ENCODE data around the gene C16orf96.

C16orf96 gene

DNA sequence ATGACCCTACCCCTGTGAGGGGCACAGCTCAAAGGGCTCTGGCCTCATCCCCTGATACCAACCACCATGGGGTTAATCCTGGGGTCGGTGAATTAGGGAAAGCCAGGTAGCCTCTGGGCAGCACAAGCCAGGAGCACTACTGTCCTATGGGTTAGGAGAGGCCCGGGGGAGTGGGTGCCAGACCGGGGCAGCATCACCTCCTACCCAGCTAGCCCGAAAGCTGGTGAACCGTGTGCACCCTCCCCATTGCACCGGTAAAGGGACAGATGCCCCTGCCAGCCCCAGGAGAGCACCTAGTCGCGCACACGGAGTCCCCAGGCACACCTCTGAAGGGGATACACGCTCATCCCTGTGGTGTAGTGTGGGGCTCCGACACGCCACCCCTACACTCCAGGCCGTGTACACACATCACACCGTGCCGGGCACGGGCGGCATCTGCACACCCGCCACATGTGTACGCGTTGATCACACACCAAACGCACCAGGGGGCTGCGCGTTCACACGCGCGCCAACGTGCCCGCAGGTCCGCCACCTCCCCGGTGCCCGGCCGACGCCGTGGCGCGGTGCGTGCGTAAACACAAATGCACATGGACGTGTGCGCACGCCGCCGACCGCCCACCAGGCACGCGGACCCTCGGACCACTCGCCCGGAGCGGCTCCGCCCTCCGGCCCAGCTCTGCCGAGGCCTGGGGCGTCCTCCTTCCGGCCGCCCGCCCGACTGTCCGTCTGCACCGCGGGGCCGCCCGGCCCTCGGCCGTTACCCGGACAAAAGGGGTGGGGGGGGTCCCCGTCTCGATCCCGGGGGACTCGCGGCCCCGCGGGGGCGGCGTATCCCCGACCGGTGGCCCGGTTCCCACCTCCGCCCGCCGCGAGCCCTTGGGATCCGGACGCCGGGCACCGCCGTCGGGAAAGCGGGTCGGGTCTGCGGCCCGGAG, 57.8 kb downstream of the C16orf96 start (continued):
- TF ChIP-seq, protein P1, sequence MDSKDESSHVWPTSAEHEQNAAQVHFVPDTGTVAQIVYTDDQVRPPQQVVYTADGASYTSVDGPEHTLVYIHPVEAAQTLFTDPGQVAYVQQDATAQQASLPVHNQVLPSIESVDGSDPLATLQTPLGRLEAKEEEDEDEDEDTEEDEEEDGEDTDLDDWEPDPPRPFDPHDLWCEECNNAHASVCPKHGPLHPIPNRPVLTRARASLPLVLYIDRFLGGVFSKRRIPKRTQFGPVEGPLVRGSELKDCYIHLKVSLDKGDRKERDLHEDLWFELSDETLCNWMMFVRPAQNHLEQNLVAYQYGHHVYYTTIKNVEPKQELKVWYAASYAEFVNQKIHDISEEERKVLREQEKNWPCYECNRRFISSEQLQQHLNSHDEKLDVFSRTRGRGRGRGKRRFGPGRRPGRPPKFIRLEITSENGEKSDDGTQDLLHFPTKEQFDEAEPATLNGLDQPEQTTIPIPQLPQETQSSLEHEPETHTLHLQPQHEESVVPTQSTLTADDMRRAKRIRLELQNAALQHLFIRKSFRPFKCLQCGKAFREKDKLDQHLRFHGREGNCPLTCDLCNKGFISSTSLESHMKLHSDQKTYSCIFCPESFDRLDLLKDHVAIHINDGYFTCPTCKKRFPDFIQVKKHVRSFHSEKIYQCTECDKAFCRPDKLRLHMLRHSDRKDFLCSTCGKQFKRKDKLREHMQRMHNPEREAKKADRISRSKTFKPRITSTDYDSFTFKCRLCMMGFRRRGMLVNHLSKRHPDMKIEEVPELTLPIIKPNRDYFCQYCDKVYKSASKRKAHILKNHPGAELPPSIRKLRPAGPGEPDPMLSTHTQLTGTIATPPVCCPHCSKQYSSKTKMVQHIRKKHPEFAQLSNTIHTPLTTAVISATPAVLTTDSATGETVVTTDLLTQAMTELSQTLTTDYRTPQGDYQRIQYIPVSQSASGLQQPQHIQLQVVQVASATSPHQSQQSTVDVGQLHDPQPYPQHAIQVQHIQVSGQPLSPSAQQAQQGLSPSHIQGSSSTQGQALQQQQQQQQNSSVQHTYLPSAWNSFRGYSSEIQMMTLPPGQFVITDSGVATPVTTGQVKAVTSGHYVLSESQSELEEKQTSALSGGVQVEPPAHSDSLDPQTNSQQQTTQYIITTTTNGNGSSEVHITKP (tag by site-specific recombination; IDR thresholded peaks at IDR 0.05) = no peak
- TF ChIP-seq EGR2 (tag by site-specific recombination; IDR thresholded peaks at IDR 0.05; ENCODE audit: low read depth) (0 out of 2 replicates have a peak, but pooled peaks have one; percentile 22), KLF9 (tag by site-specific recombination; IDR thresholded peaks at IDR 0.05; ENCODE audit: low read depth) (0 out of 2 replicates have a peak, but pooled peaks have one; percentile 27), ZNF544 (tag by site-specific recombination; IDR thresholded peaks at IDR 0.05) (no peak), ZXDB (tag by site-specific recombination; IDR thresholded peaks at IDR 0.05) (peak; percentile 55; the same call in 1 of the 2 replicates), ZNF133 (tag by site-specific recombination; IDR thresholded peaks at IDR 0.05) (no peak), ZNF561 (tag by site-specific recombination; IDR thresholded peaks at IDR 0.05; ENCODE audit: borderline replicate concordance) (peak; percentile 46; the same call in 1 of the 2 replicates), ZIC2 (tag by site-specific recombination; IDR thresholded peaks at IDR 0.05) (peak; percentile 58)
- TF ChIP-seq, protein P2, sequence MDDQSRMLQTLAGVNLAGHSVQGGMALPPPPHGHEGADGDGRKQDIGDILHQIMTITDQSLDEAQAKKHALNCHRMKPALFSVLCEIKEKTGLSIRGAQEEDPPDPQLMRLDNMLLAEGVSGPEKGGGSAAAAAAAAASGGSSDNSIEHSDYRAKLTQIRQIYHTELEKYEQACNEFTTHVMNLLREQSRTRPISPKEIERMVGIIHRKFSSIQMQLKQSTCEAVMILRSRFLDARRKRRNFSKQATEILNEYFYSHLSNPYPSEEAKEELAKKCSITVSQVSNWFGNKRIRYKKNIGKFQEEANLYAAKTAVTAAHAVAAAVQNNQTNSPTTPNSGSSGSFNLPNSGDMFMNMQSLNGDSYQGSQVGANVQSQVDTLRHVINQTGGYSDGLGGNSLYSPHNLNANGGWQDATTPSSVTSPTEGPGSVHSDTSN (CRISPR knock-in tag; IDR thresholded peaks at IDR 0.05) = peak; percentile 40; the same call in 1 of the 2 replicates
- TF ChIP-seq, protein P3, sequence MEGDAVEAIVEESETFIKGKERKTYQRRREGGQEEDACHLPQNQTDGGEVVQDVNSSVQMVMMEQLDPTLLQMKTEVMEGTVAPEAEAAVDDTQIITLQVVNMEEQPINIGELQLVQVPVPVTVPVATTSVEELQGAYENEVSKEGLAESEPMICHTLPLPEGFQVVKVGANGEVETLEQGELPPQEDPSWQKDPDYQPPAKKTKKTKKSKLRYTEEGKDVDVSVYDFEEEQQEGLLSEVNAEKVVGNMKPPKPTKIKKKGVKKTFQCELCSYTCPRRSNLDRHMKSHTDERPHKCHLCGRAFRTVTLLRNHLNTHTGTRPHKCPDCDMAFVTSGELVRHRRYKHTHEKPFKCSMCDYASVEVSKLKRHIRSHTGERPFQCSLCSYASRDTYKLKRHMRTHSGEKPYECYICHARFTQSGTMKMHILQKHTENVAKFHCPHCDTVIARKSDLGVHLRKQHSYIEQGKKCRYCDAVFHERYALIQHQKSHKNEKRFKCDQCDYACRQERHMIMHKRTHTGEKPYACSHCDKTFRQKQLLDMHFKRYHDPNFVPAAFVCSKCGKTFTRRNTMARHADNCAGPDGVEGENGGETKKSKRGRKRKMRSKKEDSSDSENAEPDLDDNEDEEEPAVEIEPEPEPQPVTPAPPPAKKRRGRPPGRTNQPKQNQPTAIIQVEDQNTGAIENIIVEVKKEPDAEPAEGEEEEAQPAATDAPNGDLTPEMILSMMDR (tag by site-specific recombination; IDR thresholded peaks at IDR 0.05) = peak; percentile 52
- TF ChIP-seq, protein P4, sequence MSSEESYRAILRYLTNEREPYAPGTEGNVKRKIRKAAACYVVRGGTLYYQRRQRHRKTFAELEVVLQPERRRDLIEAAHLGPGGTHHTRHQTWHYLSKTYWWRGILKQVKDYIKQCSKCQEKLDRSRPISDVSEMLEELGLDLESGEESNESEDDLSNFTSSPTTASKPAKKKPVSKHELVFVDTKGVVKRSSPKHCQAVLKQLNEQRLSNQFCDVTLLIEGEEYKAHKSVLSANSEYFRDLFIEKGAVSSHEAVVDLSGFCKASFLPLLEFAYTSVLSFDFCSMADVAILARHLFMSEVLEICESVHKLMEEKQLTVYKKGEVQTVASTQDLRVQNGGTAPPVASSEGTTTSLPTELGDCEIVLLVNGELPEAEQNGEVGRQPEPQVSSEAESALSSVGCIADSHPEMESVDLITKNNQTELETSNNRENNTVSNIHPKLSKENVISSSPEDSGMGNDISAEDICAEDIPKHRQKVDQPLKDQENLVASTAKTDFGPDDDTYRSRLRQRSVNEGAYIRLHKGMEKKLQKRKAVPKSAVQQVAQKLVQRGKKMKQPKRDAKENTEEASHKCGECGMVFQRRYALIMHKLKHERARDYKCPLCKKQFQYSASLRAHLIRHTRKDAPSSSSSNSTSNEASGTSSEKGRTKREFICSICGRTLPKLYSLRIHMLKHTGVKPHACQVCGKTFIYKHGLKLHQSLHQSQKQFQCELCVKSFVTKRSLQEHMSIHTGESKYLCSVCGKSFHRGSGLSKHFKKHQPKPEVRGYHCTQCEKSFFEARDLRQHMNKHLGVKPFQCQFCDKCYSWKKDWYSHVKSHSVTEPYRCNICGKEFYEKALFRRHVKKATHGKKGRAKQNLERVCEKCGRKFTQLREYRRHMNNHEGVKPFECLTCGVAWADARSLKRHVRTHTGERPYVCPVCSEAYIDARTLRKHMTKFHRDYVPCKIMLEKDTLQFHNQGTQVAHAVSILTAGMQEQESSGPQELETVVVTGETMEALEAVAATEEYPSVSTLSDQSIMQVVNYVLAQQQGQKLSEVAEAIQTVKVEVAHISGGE (tag by site-specific recombination; conservative IDR thresholded peaks at IDR 0.05; ENCODE audit: low read depth) = 0 out of 2 replicates have a peak, but pooled peaks have one; percentile 20

DNA sequence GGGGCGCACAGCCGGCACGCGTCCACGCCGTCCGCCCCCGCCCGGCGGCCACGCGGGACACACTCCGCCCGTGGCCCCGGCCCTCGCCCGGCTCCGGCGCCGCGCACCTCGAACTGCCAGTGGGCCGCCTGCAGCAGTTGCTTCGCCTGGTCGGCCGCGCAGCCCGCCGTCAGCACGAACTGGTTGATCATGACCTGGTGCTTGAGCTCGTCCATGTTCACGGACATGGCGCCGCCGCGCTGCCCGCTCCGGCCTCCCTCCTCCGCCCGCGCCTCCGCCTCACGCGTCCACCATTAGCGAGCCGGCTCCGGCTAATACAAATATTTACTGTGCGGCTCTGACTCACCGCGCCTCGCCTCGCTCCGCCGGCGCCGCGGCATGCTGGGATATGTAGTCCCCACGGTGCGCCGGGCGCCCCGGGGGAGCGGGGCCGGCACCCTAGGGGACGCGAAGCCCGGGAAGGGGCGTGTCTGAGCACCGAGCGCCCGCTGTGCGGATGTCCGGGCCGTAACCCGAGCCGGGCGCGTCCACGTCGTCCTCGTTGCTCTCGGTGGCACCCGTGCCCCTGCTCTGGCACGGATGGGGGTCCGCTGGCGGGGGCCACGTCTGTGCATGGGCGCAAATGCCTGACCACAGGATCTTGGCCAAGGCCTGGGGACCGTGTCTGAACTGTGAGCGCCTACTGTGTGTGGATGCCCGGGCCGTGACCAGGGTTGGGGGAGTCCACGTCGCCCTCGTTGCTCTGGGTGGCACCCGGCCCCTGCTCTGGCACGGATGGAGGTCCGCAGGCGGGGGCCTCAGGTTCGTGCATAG, 58.6 kb downstream of the C16orf96 start, which contains the start of gene UBALD1:
Gene UBALD1 (minus strand): TSS at position 318 of the 813 bp plus-strand sequence. CDS start 91 bp downstream, at position 227.
- H3K4me1 ChIP-seq (ENCODE audit: control insufficient read depth, insufficient read depth, low read length) = no peaks in the 10 kb centered on the region; the same call in 1 of the 2 replicates
- no peaks in the 10 kb centered on the region for H3K9me3 ChIP-seq (ENCODE audit: control insufficient read depth, insufficient read depth, low read depth, low read length)
- POLR2A ChIA-PET = interaction anchor here (1.0 to 3.6 kb wide), 4 partner anchors 11 to 344 kb away, joined by 3 to 31 read pairs (median 4); partner anchors contain the start of genes HMOX2, MGRN1 and SEC14L5
- H3K4me3 ChIP-seq (ENCODE audit: low read depth, low read length) = peak within 1 kb of the TSS; percentile 90
- CTCF ChIA-PET = interaction anchor here (1.2 kb wide), 1 partner anchor 9 kb away, joined by 8 read pairs; the partner anchor contains the start of gene MGRN1
- H3K36me3 ChIP-seq (ENCODE audit: control insufficient read depth in 2 of 2, insufficient read depth in 1 of 2, low read length in 2 of 2) = peaks cover 0 to under 1% of the 10 kb centered on the region in 2 experiments; a peak in 1 of 3 replicates
- H3K27ac ChIP-seq (ENCODE audit: extremely low read depth, low read depth, low read length) = peak within 1 kb of the TSS; percentile 95
- TF ChIP-seq KLF9 (tag by site-specific recombination; IDR thresholded peaks at IDR 0.05; ENCODE audit: low read depth) (peak; percentile 91), ZNF155 (tag by site-specific recombination; IDR thresholded peaks at IDR 0.05) (no peak), ZNF24 (tag by site-specific recombination; IDR thresholded peaks at IDR 0.05) (peak; percentile 49; the same call in 1 of the 2 replicates), ZNF561 (tag by site-specific recombination; IDR thresholded peaks at IDR 0.05; ENCODE audit: borderline replicate concordance) (peak; percentile 72; the same call in 1 of the 2 replicates), ZSCAN23 (tag by site-specific recombination; IDR thresholded peaks at IDR 0.05) (no peak), ZNF658 (tag by site-specific recombination; IDR thresholded peaks at IDR 0.05) (no peak), ZBTB21 (tag by site-specific recombination; IDR thresholded peaks at IDR 0.05) (0 out of 2 replicates have a peak, but pooled peaks have one; percentile 19), FEZF1 (tag by site-specific recombination; IDR thresholded peaks at IDR 0.05) (no peak)
- TF ChIP-seq, protein P5, sequence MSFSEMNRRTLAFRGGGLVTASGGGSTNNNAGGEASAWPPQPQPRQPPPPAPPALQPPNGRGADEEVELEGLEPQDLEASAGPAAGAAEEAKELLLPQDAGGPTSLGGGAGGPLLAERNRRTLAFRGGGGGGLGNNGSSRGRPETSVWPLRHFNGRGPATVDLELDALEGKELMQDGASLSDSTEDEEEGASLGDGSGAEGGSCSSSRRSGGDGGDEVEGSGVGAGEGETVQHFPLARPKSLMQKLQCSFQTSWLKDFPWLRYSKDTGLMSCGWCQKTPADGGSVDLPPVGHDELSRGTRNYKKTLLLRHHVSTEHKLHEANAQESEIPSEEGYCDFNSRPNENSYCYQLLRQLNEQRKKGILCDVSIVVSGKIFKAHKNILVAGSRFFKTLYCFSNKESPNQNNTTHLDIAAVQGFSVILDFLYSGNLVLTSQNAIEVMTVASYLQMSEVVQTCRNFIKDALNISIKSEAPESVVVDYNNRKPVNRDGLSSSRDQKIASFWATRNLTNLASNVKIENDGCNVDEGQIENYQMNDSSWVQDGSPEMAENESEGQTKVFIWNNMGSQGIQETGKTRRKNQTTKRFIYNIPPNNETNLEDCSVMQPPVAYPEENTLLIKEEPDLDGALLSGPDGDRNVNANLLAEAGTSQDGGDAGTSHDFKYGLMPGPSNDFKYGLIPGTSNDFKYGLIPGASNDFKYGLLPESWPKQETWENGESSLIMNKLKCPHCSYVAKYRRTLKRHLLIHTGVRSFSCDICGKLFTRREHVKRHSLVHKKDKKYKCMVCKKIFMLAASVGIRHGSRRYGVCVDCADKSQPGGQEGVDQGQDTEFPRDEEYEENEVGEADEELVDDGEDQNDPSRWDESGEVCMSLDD (tag by site-specific recombination; IDR thresholded peaks at IDR 0.05) = peak; percentile 99

All from HEK293 (cell line).